ENCODE data around the gene OR52B2. TPM values are rescaled to one million over a fixed set of nuclear protein-coding genes. Genes with fewer than 3 reads are reported as not detected.

Gene OR52B2
- total and polyA plus RNA-seq, 4 experiments from 2014 or later, result not detected

GRCh38 chr11:6199174-6199810 lies 29.2 kb upstream of the OR52B2 start, which contains the start of gene OR52W1:
Gene OR52W1, plus strand, starts transcription at chr11:6199224. Its CDS starts 0 bp downstream, at chr11:6199224.
- intact Hi-C loops (cut with micrococcal nuclease), result no loop called here
- ChIA-PET POLR2A (ENCODE audit: partially characterized antibody) (no interaction called here), CTCF (ENCODE audit: partially characterized antibody) (no interaction called here)
- Mint-ChIP-seq H3K27me3 (no peaks in the 10 kb centered on the region), H3K4me1 (peaks cover 18 to 38% (median 25%) of the 10 kb centered on the region in 4 donors), H3K27ac (peak within 1 kb of the TSS in 2 of 7 donors; percentile 20 to 43), H3K36me3 (no peaks in the 10 kb centered on the region), H3K4me3 (no peak within 1 kb of the TSS), H3K9me3 (peaks cover 0 to 1% (median 0%) of the 10 kb centered on the region in 8 donors)
- Histone ChIP-seq H3K4me3 (ENCODE audit: low read length in 2 of 2) (no peak within 1 kb of the TSS), H3K27ac (ENCODE audit: low read depth, low read length) (no peak within 1 kb of the TSS), H3K4me1 (ENCODE audit: insufficient read depth, low read length) (peaks cover 18% of the 10 kb centered on the region), H3K27me3 (ENCODE audit: insufficient read depth, low read length) (no peaks in the 10 kb centered on the region), H3K9me3 (ENCODE audit: control insufficient read depth in 1 of 2, low read length in 2 of 2) (no peaks in the 10 kb centered on the region), H3K36me3 (ENCODE audit: insufficient read depth, low read length) (no peaks in the 10 kb centered on the region)
- no peak for DNase-seq

GRCh38 chr11:6197466-6198200 lies 27.5 kb upstream of the OR52B2 start:
- Mint-ChIP-seq H3K4me1 (peaks cover 2 to 21% (median 10%) of the 10 kb centered on the region in 4 donors), H3K27ac (no peak overlapping the region), H3K4me3 (no peak overlapping the region), H3K36me3 (no peaks in the 10 kb centered on the region), H3K27me3 (no peaks in the 10 kb centered on the region), H3K9me3 (peaks cover 0 to 1% (median 0%) of the 10 kb centered on the region in 8 donors)
- intact Hi-C loops (cut with micrococcal nuclease), result no loop called here
- ChIA-PET POLR2A (ENCODE audit: partially characterized antibody) (no interaction called here), CTCF (ENCODE audit: partially characterized antibody) (no interaction called here)
- no peak for DNase-seq
- Histone ChIP-seq H3K4me3 (ENCODE audit: low read length in 2 of 2) (no peak overlapping the region), H3K27ac (ENCODE audit: low read depth, low read length) (no peak overlapping the region), H3K36me3 (ENCODE audit: insufficient read depth, low read length) (no peaks in the 10 kb centered on the region), H3K9me3 (ENCODE audit: control insufficient read depth in 1 of 2, low read length in 2 of 2) (no peaks in the 10 kb centered on the region), H3K27me3 (ENCODE audit: insufficient read depth, low read length) (no peaks in the 10 kb centered on the region), H3K4me1 (ENCODE audit: insufficient read depth, low read length) (peaks cover 2% of the 10 kb centered on the region)

- no peak overlapping the region for H3K4me3 ChIP-seq (ENCODE audit: low read length in 2 of 2)
- DNase-seq, result no peak
- H3K4me3 Mint-ChIP-seq, result no peak overlapping the region
- H3K9me3 ChIP-seq (ENCODE audit: control insufficient read depth in 1 of 2, low read length in 2 of 2), result no peaks in the 10 kb centered on the region
- H3K27ac ChIP-seq (ENCODE audit: low read depth, low read length), result no peak overlapping the region
- CTCF ChIA-PET (ENCODE audit: partially characterized antibody), result no interaction called here
- H3K36me3 Mint-ChIP-seq, result no peaks in the 10 kb centered on the region
- peaks cover 0 to 14% (median 8%) of the 10 kb centered on the region in 4 donors for H3K4me1 Mint-ChIP-seq
- no peaks in the 10 kb centered on the region for H3K36me3 ChIP-seq (ENCODE audit: insufficient read depth, low read length)
- no peaks in the 10 kb centered on the region for H3K4me1 ChIP-seq (ENCODE audit: insufficient read depth, low read length)
- H3K27ac Mint-ChIP-seq, result no peak overlapping the region
- H3K27me3 ChIP-seq (ENCODE audit: insufficient read depth, low read length), result no peaks in the 10 kb centered on the region
- intact Hi-C loops (cut with micrococcal nuclease), result no loop called here
- peaks cover 0 to 1% (median 0%) of the 10 kb centered on the region in 8 donors for H3K9me3 Mint-ChIP-seq
- no peaks in the 10 kb centered on the region for H3K27me3 Mint-ChIP-seq
- POLR2A ChIA-PET (ENCODE audit: partially characterized antibody), result no interaction called here
Observed at GRCh38 chr11:6196396-6196795, 26.3 kb upstream of the OR52B2 start.

GRCh38 chr11:6194065-6194581 lies 24.0 kb upstream of the OR52B2 start:
- no peak overlapping the region for H3K27ac ChIP-seq (ENCODE audit: low read depth, low read length)
- CTCF ChIA-PET (ENCODE audit: partially characterized antibody), result no interaction called here
- H3K9me3 Mint-ChIP-seq, result peaks cover 0 to 2% (median 0%) of the 10 kb centered on the region in 8 donors
- no peak for DNase-seq
- no peak overlapping the region for H3K4me3 Mint-ChIP-seq
- no peak overlapping the region for H3K4me3 ChIP-seq (ENCODE audit: low read length in 2 of 2)
- no peaks in the 10 kb centered on the region for H3K9me3 ChIP-seq (ENCODE audit: control insufficient read depth in 1 of 2, low read length in 2 of 2)
- no peaks in the 10 kb centered on the region for H3K4me1 ChIP-seq (ENCODE audit: insufficient read depth, low read length)
- POLR2A ChIA-PET (ENCODE audit: partially characterized antibody), result no interaction called here
- H3K27me3 Mint-ChIP-seq, result no peaks in the 10 kb centered on the region
- no peaks in the 10 kb centered on the region for H3K36me3 Mint-ChIP-seq
- peaks cover 0 to 6% (median 3%) of the 10 kb centered on the region in 4 donors for H3K4me1 Mint-ChIP-seq
- no peaks in the 10 kb centered on the region for H3K27me3 ChIP-seq (ENCODE audit: insufficient read depth, low read length)
- intact Hi-C loops (cut with micrococcal nuclease), result no loop called here
- no peaks in the 10 kb centered on the region for H3K36me3 ChIP-seq (ENCODE audit: insufficient read depth, low read length)
- H3K27ac Mint-ChIP-seq, result no peak overlapping the region

- POLR2A ChIA-PET (ENCODE audit: partially characterized antibody), result no interaction called here
- Mint-ChIP-seq H3K27me3 (no peaks in the 10 kb centered on the region), H3K4me1 (peaks cover 0 to 6% (median 3%) of the 10 kb centered on the region in 4 donors), H3K36me3 (no peaks in the 10 kb centered on the region), H3K4me3 (no peak overlapping the region), H3K9me3 (peaks cover 0 to 2% (median 0%) of the 10 kb centered on the region in 8 donors), H3K27ac (no peak overlapping the region)
- Histone ChIP-seq H3K4me3 (ENCODE audit: low read length in 2 of 2) (no peak overlapping the region), H3K36me3 (ENCODE audit: insufficient read depth, low read length) (no peaks in the 10 kb centered on the region), H3K27ac (ENCODE audit: low read depth, low read length) (no peak overlapping the region), H3K9me3 (ENCODE audit: control insufficient read depth in 1 of 2, low read length in 2 of 2) (no peaks in the 10 kb centered on the region), H3K27me3 (ENCODE audit: insufficient read depth, low read length) (no peaks in the 10 kb centered on the region), H3K4me1 (ENCODE audit: insufficient read depth, low read length) (no peaks in the 10 kb centered on the region)
- CTCF ChIA-PET (ENCODE audit: partially characterized antibody), result no interaction called here
- intact Hi-C loops (cut with micrococcal nuclease), result no loop called here
- no peak for DNase-seq
Observed at GRCh38 chr11:6191742-6192141, 21.6 kb upstream of the OR52B2 start.

- Mint-ChIP-seq H3K4me3 (no peak overlapping the region), H3K27ac (no peak overlapping the region), H3K4me1 (peaks cover 0 to 18% (median 4%) of the 10 kb centered on the region in 4 donors), H3K9me3 (peaks cover 0 to 13% (median 6%) of the 10 kb centered on the region in 8 donors), H3K27me3 (peaks cover under 1 to 1% of the 10 kb centered on the region in 2 donors), H3K36me3 (peaks cover 0 to 3% of the 10 kb centered on the region in 2 donors)
- CTCF ChIA-PET (ENCODE audit: partially characterized antibody), result no interaction called here
- Histone ChIP-seq H3K27ac (ENCODE audit: low read depth, low read length) (no peak overlapping the region), H3K36me3 (ENCODE audit: insufficient read depth, low read length) (no peaks in the 10 kb centered on the region), H3K27me3 (ENCODE audit: insufficient read depth, low read length) (no peaks in the 10 kb centered on the region), H3K4me3 (ENCODE audit: low read length in 2 of 2) (no peak overlapping the region), H3K9me3 (ENCODE audit: control insufficient read depth in 1 of 2, low read length in 2 of 2) (no peaks in the 10 kb centered on the region), H3K4me1 (ENCODE audit: insufficient read depth, low read length) (peaks cover 3% of the 10 kb centered on the region)
- intact Hi-C loops (cut with micrococcal nuclease), result no loop called here
- DNase-seq, result no peak
- POLR2A ChIA-PET (ENCODE audit: partially characterized antibody), result no interaction called here
Observed at GRCh38 chr11:6175440-6175839, 5.3 kb upstream of the OR52B2 start.

- intact Hi-C loops (cut with micrococcal nuclease), result no loop called here
- no peak overlapping the region for H3K27ac ChIP-seq (ENCODE audit: low read depth, low read length)
- Mint-ChIP-seq H3K9me3 (no peaks in the 10 kb centered on the region), H3K27ac (no peak overlapping the region), H3K4me1 (no peaks in the 10 kb centered on the region), H3K36me3 (no peaks in the 10 kb centered on the region), H3K27me3 (peaks cover 1 to 6% of the 10 kb centered on the region in 2 donors), H3K4me3 (no peak overlapping the region)
- no peaks in the 10 kb centered on the region for H3K27me3 ChIP-seq (ENCODE audit: insufficient read depth, low read length)
- H3K4me3 ChIP-seq (ENCODE audit: low read length in 2 of 2), result no peak overlapping the region
- no peaks in the 10 kb centered on the region for H3K4me1 ChIP-seq (ENCODE audit: insufficient read depth, low read length)
- ChIA-PET CTCF (ENCODE audit: partially characterized antibody) (no interaction called here), POLR2A (ENCODE audit: partially characterized antibody) (no interaction called here)
- no peaks in the 10 kb centered on the region for H3K36me3 ChIP-seq (ENCODE audit: insufficient read depth, low read length)
- DNase-seq, result no peak
- H3K9me3 ChIP-seq (ENCODE audit: control insufficient read depth in 1 of 2, low read length in 2 of 2), result no peaks in the 10 kb centered on the region
Observed at GRCh38 chr11:6156628-6157359, 13.3 kb downstream of the OR52B2 start.
